K562 (cell line): Measurements from ENCODE around the gene ARID3B. TPM values are rescaled to one million over a fixed set of nuclear protein-coding genes. Genes with fewer than 3 reads are reported as not detected.

ENCODE experiments used
- DPF2 ChIP-seq: fragments of 450-650 bp; IDR thresholded peaks from 2 replicates; pipeline ENCODE4 v1.6.1; 2016
- ETV6 ChIP-seq, 3 experiments: fragments of 150-350 bp in 1 of 3; sonication (generic) in 1 of 3; formaldehyde crosslinking in 1 of 3; IDR thresholded peaks; 2 replicates each; pipeline versions ENCODE4 v1.6.1 to v1.8.0; 2014 to 2022; ENCODE audit warnings: borderline replicate concordance in 2 of 3, low read depth in 2 of 3, antibody characterized with exemption in 1 of 3, low read length in 1 of 3, mild to moderate bottlenecking in 1 of 3, missing genetic modification reagents in 1 of 3
- MYC ChIP-seq, 2 experiments: fragments of 250-450 bp in 1 of 2; sonication (Bioruptor Pico) in 1 of 2; IDR thresholded peaks; 2 replicates each; pipeline versions ENCODE4 v1.5.1 to v1.6.1; 2012 to 2021; ENCODE audit warnings: low read depth in 2 of 2, borderline replicate concordance in 1 of 2, improper control_type of control experiment in 1 of 2, low read length in 1 of 2, mild to moderate bottlenecking in 1 of 2, moderate library complexity in 1 of 2
- NEUROD1 ChIP-seq: fragments of 150-350 bp; IDR thresholded peaks from 2 replicates; pipeline ENCODE4 v1.6.1; 2014; ENCODE audit warnings: borderline replicate concordance, low read length, low read depth; ENCODE audit not compliant: partially characterized antibody
- PML ChIP-seq: IDR thresholded peaks from 2 replicates; pipeline ENCODE4 v1.6.1; 2012; ENCODE audit warnings: low read length, inconsistent platforms
- ZNF197 ChIP-seq: fragments of 200-800 bp; sonication (Bioruptor generic); IDR thresholded peaks from 2 replicates; pipeline ENCODE4 v1.6.1; 2016; ENCODE audit warnings: low read depth, missing genetic modification characterization, missing compliant biosample characterization
- ZNF436 ChIP-seq: fragments of 250-450, 450-650 bp; sonication (Bioruptor Pico); formaldehyde crosslinking; IDR thresholded peaks from 2 replicates; pipeline ENCODE4 v1.7.0; 2020; ENCODE audit warnings: mild to moderate bottlenecking
- polyA plus RNA-seq, 8 experiments: library from polyadenylated mRNA; depleted of rRNA in 4 of 8; stranded (reverse) in 5 of 8; unstranded in 3 of 8; fragments of >200 nt; fragmentation: Nextera tagmentation in 2 of 8; fragmentation: Illumina TruSeq in 1 of 8; extraction: Ambion mirVana in 2 of 8; extraction: Trizol in 1 of 8; gene quantifications; 2 replicates each; pipeline versions ENCODE4 v1.2.1 to v1.2.3, GENCODE V29; 2011 to 2014; ENCODE audit warnings: inconsistent platforms in 1 of 8, missing spikeins in 1 of 8
- total RNA-seq, 7 experiments: library from RNA; depleted of rRNA in 6 of 7; stranded (reverse); fragments of >200 nt in 6 of 7; fragmentation: Illumina TruSeq in 2 of 7; extraction: Trizol in 2 of 7; gene quantifications; 2 replicates each; pipeline versions ENCODE4 v1.2.1 to v1.2.3, GENCODE V29; 2011 to 2021; ENCODE audit warnings: low replicate concordance in 1 of 7
- TF ChIP-seq, protein P1 (sequence below), 2 experiments: fragments of 450-650 bp; formaldehyde crosslinking in 1 of 2; IDR thresholded peaks; 2 replicates each; pipeline versions ENCODE4 v1.4.0 to v1.6.1; 2014 to 2020; ENCODE audit warnings: mild to moderate bottlenecking in 2 of 2, borderline replicate concordance in 1 of 2, low read depth in 1 of 2
- TF ChIP-seq, protein P2 (sequence below): sonication (generic); formaldehyde crosslinking; IDR thresholded peaks from 2 replicates; pipeline ENCODE4 v1.8.0; 2023; ENCODE audit warnings: mild to moderate bottlenecking, missing genetic modification reagents
- TF ChIP-seq, protein P3 (sequence below), 2 experiments: fragments of 200-800 bp in 1 of 2; sonication (Bioruptor generic) in 1 of 2; sonication (generic) in 1 of 2; formaldehyde crosslinking in 1 of 2; IDR thresholded peaks in 1 of 2; conservative IDR thresholded peaks in 1 of 2; 2 replicates each; pipeline versions ENCODE4 v1.5.0 to v1.6.1; 2016 to 2020; ENCODE audit warnings: missing compliant biosample characterization in 1 of 2, missing genetic modification characterization in 1 of 2, missing genetic modification reagents in 1 of 2

Gene ARID3B
- total and polyA plus RNA-seq, 9 of the 15 experiments (the other 6 are each of a cell fraction or from before 2014, with no cell fraction given), result 0.32 to 15.1 (median 7.1) TPM

DNA sequence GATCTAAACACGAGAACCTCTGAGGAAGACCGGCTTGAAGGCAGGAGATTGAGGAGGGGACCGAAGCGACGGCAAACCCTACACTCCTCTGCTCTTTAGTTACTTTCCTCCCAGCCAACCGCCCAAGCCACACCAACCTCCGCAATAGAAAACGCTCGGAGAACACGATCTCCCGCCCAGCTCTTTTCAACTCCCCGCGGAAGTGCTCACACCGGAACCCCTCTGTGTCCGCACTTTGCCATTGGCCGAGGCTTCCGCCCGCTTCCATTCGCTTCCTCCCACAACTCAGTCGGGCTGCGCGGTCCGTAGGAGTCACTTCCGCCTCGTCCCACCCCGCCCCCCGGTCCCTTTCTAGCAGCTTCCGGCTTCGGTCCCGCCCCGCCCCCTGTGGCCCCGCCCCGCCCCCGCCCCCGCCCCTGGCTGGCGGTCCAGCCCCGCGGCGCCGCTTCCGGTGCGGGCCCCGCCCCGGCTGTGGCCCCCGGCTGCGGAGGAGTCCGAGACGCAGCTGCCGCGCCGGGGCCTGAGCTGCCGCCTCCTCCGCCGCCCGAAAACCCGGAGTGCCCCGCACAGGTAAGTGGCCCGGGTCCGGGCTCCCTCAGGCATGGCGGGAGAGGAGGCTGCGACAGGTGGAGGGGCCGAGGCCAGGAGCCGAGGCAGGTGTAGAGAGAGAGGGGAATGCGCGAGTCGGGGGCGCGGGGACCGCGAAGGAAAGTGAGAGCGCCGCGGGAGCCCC, at the start of gene ARID3B (continued):
- TF ChIP-seq, protein P1, sequence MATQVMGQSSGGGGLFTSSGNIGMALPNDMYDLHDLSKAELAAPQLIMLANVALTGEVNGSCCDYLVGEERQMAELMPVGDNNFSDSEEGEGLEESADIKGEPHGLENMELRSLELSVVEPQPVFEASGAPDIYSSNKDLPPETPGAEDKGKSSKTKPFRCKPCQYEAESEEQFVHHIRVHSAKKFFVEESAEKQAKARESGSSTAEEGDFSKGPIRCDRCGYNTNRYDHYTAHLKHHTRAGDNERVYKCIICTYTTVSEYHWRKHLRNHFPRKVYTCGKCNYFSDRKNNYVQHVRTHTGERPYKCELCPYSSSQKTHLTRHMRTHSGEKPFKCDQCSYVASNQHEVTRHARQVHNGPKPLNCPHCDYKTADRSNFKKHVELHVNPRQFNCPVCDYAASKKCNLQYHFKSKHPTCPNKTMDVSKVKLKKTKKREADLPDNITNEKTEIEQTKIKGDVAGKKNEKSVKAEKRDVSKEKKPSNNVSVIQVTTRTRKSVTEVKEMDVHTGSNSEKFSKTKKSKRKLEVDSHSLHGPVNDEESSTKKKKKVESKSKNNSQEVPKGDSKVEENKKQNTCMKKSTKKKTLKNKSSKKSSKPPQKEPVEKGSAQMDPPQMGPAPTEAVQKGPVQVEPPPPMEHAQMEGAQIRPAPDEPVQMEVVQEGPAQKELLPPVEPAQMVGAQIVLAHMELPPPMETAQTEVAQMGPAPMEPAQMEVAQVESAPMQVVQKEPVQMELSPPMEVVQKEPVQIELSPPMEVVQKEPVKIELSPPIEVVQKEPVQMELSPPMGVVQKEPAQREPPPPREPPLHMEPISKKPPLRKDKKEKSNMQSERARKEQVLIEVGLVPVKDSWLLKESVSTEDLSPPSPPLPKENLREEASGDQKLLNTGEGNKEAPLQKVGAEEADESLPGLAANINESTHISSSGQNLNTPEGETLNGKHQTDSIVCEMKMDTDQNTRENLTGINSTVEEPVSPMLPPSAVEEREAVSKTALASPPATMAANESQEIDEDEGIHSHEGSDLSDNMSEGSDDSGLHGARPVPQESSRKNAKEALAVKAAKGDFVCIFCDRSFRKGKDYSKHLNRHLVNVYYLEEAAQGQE (IDR thresholded peaks at IDR 0.05; ENCODE audit: borderline replicate concordance), result no peak
- TF ChIP-seq, protein P1 (CRISPR knock-in tag; IDR thresholded peaks at IDR 0.05; ENCODE audit: low read depth), result peak; percentile 70
- TF ChIP-seq MYC (IDR thresholded peaks at IDR 0.05; ENCODE audit: low read depth, low read length) (peak; percentile 70), MYC (CRISPR knock-in tag; IDR thresholded peaks at IDR 0.05; ENCODE audit: borderline replicate concordance, low read depth) (no peak), ZNF197 (no peak), DPF2 (no peak), NEUROD1 (peak; percentile 34), PML (peak; percentile 85), ZNF436 (CRISPR knock-in tag) (no peak), ETV6 (IDR thresholded peaks at IDR 0.05; ENCODE audit: borderline replicate concordance in 1 of 2, low read depth in 2 of 2, low read length in 1 of 2) (peak; percentile 63 to 70; a peak in 2 of 4 replicates), ETV6 (CRISPR knock-in tag; IDR thresholded peaks at IDR 0.05; ENCODE audit: borderline replicate concordance) (0 out of 2 replicates have a peak, but pooled peaks have one; percentile 14)
- TF ChIP-seq, protein P2, sequence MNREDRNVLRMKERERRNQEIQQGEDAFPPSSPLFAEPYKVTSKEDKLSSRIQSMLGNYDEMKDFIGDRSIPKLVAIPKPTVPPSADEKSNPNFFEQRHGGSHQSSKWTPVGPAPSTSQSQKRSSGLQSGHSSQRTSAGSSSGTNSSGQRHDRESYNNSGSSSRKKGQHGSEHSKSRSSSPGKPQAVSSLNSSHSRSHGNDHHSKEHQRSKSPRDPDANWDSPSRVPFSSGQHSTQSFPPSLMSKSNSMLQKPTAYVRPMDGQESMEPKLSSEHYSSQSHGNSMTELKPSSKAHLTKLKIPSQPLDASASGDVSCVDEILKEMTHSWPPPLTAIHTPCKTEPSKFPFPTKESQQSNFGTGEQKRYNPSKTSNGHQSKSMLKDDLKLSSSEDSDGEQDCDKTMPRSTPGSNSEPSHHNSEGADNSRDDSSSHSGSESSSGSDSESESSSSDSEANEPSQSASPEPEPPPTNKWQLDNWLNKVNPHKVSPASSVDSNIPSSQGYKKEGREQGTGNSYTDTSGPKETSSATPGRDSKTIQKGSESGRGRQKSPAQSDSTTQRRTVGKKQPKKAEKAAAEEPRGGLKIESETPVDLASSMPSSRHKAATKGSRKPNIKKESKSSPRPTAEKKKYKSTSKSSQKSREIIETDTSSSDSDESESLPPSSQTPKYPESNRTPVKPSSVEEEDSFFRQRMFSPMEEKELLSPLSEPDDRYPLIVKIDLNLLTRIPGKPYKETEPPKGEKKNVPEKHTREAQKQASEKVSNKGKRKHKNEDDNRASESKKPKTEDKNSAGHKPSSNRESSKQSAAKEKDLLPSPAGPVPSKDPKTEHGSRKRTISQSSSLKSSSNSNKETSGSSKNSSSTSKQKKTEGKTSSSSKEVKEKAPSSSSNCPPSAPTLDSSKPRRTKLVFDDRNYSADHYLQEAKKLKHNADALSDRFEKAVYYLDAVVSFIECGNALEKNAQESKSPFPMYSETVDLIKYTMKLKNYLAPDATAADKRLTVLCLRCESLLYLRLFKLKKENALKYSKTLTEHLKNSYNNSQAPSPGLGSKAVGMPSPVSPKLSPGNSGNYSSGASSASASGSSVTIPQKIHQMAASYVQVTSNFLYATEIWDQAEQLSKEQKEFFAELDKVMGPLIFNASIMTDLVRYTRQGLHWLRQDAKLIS (CRISPR knock-in tag), result 0 out of 2 replicates have a peak, but pooled peaks have one; percentile 31
- TF ChIP-seq, protein P3, sequence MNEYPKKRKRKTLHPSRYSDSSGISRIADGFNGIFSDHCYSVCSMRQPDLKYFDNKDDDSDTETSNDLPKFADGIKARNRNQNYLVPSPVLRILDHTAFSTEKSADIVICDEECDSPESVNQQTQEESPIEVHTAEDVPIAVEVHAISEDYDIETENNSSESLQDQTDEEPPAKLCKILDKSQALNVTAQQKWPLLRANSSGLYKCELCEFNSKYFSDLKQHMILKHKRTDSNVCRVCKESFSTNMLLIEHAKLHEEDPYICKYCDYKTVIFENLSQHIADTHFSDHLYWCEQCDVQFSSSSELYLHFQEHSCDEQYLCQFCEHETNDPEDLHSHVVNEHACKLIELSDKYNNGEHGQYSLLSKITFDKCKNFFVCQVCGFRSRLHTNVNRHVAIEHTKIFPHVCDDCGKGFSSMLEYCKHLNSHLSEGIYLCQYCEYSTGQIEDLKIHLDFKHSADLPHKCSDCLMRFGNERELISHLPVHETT (CRISPR knock-in tag; conservative IDR thresholded peaks at IDR 0.05 in 1 of 2, IDR thresholded peaks at IDR 0.05 in 1 of 2), result peak in 1 of 2 experiments; percentile 88; a peak in 2 of 4 replicates
